SK-N-SH treated with all-trans-retinoic acid at 6 μM for 48 hours (cell line): Measurements from ENCODE around the gene NME7.
"Not testable (repeated sequence)": the region's sequence is repeated elsewhere in the genome, so short reads cannot be mapped to it uniquely, and the experiment has no call there.

ENCODE experiments used
- ATAC-seq: fragments of 200-7000 bp; cut with Tn5 transposase; 3 replicates; pipeline ENCODE4 v1.9.1; 2020; ENCODE audit warnings: mild to moderate bottlenecking, moderate library complexity
- BACH2 ChIP-seq: fragments of 250-450 bp; sonication (Bioruptor Pico); IDR thresholded peaks from 2 replicates; pipeline ENCODE4 v1.9.0; 2021; ENCODE audit warnings: mild to moderate bottlenecking, borderline replicate concordance
- CSDC2 ChIP-seq: fragments of 250-450 bp; sonication (Bioruptor Pico); IDR thresholded peaks from 2 replicates; pipeline ENCODE4 v1.5.0; 2020; ENCODE audit warnings: mild to moderate bottlenecking, moderate library complexity
- GLIS3 ChIP-seq: fragments of 250-450 bp; sonication (Bioruptor Pico); IDR thresholded peaks from 2 replicates; pipeline ENCODE4 v1.5.0; 2020; ENCODE audit warnings: mild to moderate bottlenecking, moderate library complexity
- ISL1 ChIP-seq: fragments of 250-450 bp; sonication (Bioruptor Pico); IDR thresholded peaks from 2 replicates; pipeline ENCODE4 v2.1.2; 2022; ENCODE audit warnings: mild to moderate bottlenecking, moderate library complexity
- PPARA ChIP-seq: fragments of 250-450 bp; sonication (Bioruptor Pico); IDR thresholded peaks from 2 replicates; pipeline ENCODE4 v1.5.0; 2020; ENCODE audit warnings: mild to moderate bottlenecking, borderline replicate concordance
- RARB ChIP-seq: fragments of 250-450 bp; sonication (Bioruptor Pico); IDR thresholded peaks from 2 replicates; pipeline ENCODE4 v1.8.0; 2021; ENCODE audit warnings: mild to moderate bottlenecking, moderate library complexity
- SNAI2 ChIP-seq: fragments of 250-450 bp; sonication (Bioruptor Pico); IDR thresholded peaks from 2 replicates; pipeline ENCODE4 v1.5.0; 2020; ENCODE audit warnings: mild to moderate bottlenecking, moderate library complexity
- TOX ChIP-seq: fragments of 250-450 bp; sonication (Bioruptor Pico); IDR thresholded peaks from 2 replicates; pipeline ENCODE4 v1.8.0; 2021; ENCODE audit warnings: mild to moderate bottlenecking, moderate library complexity, borderline replicate concordance
- ZC3H10 ChIP-seq: fragments of 250-450 bp; sonication (Bioruptor Pico); IDR thresholded peaks from 2 replicates; pipeline ENCODE4 v1.5.1; 2021; ENCODE audit warnings: mild to moderate bottlenecking, moderate library complexity
- ZFP3 ChIP-seq: fragments of 250-450 bp; sonication (Bioruptor Pico); IDR thresholded peaks from 2 replicates; pipeline ENCODE4 v1.5.0; 2020; ENCODE audit warnings: mild to moderate bottlenecking, moderate library complexity
- ZFP30 ChIP-seq: fragments of 450-650 bp; formaldehyde crosslinking; IDR thresholded peaks from 2 replicates; pipeline ENCODE4 v1.5.0; 2022; ENCODE audit warnings: mild to moderate bottlenecking, moderate library complexity
- ZNF565 ChIP-seq: fragments of 450-650 bp; formaldehyde crosslinking; conservative IDR thresholded peaks from 2 replicates; pipeline ENCODE4 v1.5.0; 2020; ENCODE audit warnings: low read depth, mild to moderate bottlenecking, moderate library complexity
- ZNF70 ChIP-seq: fragments of 450-650 bp; formaldehyde crosslinking; IDR thresholded peaks from 2 replicates; pipeline ENCODE4 v1.5.0; 2020; ENCODE audit warnings: mild to moderate bottlenecking, moderate library complexity
- ZNF8 ChIP-seq: fragments of 450-650 bp; formaldehyde crosslinking; IDR thresholded peaks from 2 replicates; pipeline ENCODE4 v1.5.0; 2020; ENCODE audit warnings: mild to moderate bottlenecking, moderate library complexity
- TF ChIP-seq, protein P1 (sequence below): fragments of 250-450 bp; sonication (Bioruptor Pico); IDR thresholded peaks from 2 replicates; pipeline ENCODE4 v1.5.0; 2020; ENCODE audit warnings: mild to moderate bottlenecking, moderate library complexity
- TF ChIP-seq, protein P2 (sequence below): fragments of 250-450 bp; sonication (Bioruptor Pico); IDR thresholded peaks from 2 replicates; pipeline ENCODE4 v1.8.0; 2020; ENCODE audit warnings: mild to moderate bottlenecking, moderate library complexity, borderline replicate concordance
- TF ChIP-seq, protein P3 (sequence below): fragments of 250-450 bp; sonication (Bioruptor Pico); IDR thresholded peaks from 2 replicates; pipeline ENCODE4 v1.5.1; 2020; ENCODE audit warnings: low read depth, mild to moderate bottlenecking, moderate library complexity

Gene NME7

DNA sequence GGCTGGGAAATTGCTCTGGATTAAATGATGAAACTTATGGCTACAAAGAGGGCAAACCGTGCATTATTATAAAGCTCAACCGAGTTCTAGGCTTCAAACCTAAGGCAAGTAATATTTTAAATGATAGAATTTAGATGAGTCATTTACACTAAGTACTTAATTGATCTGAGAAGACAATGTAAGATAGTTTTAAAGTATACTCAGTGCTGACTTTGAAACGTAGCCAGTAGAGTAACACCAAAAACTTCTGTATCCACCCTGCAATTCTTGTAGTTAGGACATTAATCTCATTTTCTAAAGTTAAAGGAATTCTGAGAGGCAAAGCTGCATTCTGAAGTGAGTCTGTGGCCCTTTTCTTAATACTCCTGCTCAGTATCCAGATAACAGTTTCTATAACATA lies 240.3 kb downstream of the NME7 start:
- no peak for ATAC-seq

DNA sequence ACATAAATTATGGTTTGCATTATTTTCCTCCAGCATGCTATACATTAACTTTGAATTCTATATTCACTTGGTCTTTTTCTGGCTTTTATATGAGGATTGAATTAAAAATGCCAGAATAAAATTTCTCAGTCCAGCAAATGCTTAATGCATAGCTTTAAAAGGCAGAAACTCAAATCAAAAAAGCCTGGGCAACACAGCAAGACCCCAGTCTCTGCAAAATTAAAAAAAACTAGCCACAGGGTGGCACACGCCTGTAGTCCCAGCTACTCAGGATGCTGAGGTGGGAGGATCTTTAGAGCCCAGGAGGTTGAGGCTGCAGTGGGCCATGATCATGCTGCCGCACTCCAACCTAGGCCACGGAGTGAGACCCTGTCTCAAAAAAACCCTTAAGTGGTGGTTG lies 241.3 kb downstream of the NME7 start:
- no peak for TF ChIP-seq ISL1 (CRISPR knock-in tag)

More for the DNA sequence above, 240.3 kb downstream of the NME7 start:
- no peak for TF ChIP-seq ZFP30 (CRISPR knock-in tag)
- no peak for TF ChIP-seq BACH2
- TF ChIP-seq, protein P1, sequence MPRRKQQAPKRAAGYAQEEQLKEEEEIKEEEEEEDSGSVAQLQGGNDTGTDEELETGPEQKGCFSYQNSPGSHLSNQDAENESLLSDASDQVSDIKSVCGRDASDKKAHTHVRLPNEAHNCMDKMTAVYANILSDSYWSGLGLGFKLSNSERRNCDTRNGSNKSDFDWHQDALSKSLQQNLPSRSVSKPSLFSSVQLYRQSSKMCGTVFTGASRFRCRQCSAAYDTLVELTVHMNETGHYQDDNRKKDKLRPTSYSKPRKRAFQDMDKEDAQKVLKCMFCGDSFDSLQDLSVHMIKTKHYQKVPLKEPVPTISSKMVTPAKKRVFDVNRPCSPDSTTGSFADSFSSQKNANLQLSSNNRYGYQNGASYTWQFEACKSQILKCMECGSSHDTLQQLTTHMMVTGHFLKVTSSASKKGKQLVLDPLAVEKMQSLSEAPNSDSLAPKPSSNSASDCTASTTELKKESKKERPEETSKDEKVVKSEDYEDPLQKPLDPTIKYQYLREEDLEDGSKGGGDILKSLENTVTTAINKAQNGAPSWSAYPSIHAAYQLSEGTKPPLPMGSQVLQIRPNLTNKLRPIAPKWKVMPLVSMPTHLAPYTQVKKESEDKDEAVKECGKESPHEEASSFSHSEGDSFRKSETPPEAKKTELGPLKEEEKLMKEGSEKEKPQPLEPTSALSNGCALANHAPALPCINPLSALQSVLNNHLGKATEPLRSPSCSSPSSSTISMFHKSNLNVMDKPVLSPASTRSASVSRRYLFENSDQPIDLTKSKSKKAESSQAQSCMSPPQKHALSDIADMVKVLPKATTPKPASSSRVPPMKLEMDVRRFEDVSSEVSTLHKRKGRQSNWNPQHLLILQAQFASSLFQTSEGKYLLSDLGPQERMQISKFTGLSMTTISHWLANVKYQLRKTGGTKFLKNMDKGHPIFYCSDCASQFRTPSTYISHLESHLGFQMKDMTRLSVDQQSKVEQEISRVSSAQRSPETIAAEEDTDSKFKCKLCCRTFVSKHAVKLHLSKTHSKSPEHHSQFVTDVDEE (CRISPR knock-in tag), result no peak
- TF ChIP-seq, protein P2, sequence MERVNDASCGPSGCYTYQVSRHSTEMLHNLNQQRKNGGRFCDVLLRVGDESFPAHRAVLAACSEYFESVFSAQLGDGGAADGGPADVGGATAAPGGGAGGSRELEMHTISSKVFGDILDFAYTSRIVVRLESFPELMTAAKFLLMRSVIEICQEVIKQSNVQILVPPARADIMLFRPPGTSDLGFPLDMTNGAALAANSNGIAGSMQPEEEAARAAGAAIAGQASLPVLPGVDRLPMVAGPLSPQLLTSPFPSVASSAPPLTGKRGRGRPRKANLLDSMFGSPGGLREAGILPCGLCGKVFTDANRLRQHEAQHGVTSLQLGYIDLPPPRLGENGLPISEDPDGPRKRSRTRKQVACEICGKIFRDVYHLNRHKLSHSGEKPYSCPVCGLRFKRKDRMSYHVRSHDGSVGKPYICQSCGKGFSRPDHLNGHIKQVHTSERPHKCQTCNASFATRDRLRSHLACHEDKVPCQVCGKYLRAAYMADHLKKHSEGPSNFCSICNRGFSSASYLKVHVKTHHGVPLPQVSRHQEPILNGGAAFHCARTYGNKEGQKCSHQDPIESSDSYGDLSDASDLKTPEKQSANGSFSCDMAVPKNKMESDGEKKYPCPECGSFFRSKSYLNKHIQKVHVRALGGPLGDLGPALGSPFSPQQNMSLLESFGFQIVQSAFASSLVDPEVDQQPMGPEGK (CRISPR knock-in tag), result no peak
- no peak for TF ChIP-seq PPARA (CRISPR knock-in tag)
- TF ChIP-seq ZC3H10 (CRISPR knock-in tag), result no peak
- TF ChIP-seq ZNF565, result no peak
- TF ChIP-seq ISL1 (CRISPR knock-in tag), result no peak

DNA sequence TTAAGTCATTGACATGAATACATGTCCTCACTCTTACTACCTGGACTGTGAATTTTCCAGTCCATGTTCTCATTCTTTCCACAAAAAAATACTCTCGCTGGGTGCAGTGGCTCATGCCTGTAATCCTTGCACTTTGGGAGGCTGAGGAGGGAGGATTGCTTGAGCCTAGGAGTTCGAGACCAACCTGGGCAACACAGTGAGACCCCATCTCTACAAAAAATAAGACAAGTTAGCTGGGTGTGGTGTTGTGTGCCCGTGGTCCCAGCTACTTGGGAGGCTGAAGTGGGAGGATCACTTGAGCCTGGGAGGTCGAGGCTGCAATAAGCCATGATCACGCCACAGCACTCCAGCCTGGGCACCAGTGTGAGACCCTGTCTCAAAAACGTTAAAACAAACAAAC lies 242.0 kb downstream of the NME7 start:
- not testable (repeated sequence) for ATAC-seq

More for the DNA sequence above, 241.3 kb downstream of the NME7 start:
- ATAC-seq, result no peak

DNA sequence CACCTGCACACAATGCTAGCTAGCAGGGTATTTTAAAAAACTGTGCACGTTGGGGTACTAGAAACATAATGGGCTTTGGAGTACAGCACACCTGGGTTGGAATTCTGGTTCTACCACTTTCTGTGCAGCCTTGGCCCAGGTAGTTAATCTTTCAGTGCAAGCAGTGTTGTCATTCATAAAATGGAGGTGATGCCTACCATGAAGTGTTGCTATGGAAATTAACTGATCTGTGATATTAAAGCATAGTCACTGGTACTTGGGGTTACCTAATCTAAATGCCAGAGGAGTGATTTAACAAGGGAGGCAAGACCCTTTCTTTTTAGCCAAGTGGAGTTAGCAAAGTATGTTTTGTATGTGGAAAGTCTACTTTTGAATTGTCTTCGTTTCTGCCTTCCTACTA lies 243.1 kb downstream of the NME7 start:
- ATAC-seq, result no peak
- TF ChIP-seq TOX (CRISPR knock-in tag), result no peak
- no peak for TF ChIP-seq GLIS3
- no peak for TF ChIP-seq BACH2
- TF ChIP-seq ZC3H10 (CRISPR knock-in tag), result no peak
- no peak for TF ChIP-seq PPARA (CRISPR knock-in tag)
- TF ChIP-seq ZNF8, result no peak
- TF ChIP-seq ZNF565, result no peak
- TF ChIP-seq CSDC2 (CRISPR knock-in tag), result no peak
- TF ChIP-seq ZFP3 (CRISPR knock-in tag), result no peak
- no peak for TF ChIP-seq RARB (CRISPR knock-in tag)
- TF ChIP-seq, all 23 proteins: peak for 0

DNA sequence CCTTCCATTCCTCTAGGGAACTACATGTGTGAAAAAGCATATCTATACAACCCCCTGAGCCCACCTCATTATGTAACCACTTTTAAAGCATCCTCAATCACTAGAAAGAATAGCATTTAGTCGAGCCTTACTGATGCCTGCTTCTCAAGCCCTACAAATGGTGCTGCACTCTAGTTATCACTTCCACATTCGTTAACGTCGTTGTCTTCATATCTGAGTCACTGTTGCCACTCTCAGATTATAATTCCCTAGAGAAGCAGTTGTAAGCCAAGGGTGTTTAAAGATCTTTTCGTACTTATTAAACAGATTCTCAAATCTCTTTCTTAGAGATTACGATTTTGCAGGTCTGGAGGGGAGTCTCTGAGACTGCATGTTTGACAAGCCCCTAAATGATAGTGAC lies 244.6 kb downstream of the NME7 start:
- ATAC-seq, result no peak

More for the DNA sequence above, 244.6 kb downstream of the NME7 start:
- no peak for TF ChIP-seq ZFP3 (CRISPR knock-in tag)
- no peak for TF ChIP-seq SNAI2
- TF ChIP-seq, protein P2 (CRISPR knock-in tag), result no peak
- TF ChIP-seq TOX (CRISPR knock-in tag), result no peak
- TF ChIP-seq, protein P3, sequence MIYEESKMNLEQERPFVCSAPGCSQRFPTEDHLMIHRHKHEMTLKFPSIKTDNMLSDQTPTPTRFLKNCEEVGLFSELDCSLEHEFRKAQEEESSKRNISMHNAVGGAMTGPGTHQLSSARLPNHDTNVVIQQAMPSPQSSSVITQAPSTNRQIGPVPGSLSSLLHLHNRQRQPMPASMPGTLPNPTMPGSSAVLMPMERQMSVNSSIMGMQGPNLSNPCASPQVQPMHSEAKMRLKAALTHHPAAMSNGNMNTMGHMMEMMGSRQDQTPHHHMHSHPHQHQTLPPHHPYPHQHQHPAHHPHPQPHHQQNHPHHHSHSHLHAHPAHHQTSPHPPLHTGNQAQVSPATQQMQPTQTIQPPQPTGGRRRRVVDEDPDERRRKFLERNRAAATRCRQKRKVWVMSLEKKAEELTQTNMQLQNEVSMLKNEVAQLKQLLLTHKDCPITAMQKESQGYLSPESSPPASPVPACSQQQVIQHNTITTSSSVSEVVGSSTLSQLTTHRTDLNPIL (CRISPR knock-in tag), result no peak
- TF ChIP-seq ZFP30 (CRISPR knock-in tag), result no peak
- TF ChIP-seq ZC3H10 (CRISPR knock-in tag), result no peak
- no peak for TF ChIP-seq BACH2
- no peak for TF ChIP-seq GLIS3
- TF ChIP-seq RARB (CRISPR knock-in tag), result no peak
- no peak for TF ChIP-seq ZNF70
- TF ChIP-seq, protein P1 (CRISPR knock-in tag), result no peak
- no peak for TF ChIP-seq ZNF8
- TF ChIP-seq ISL1 (CRISPR knock-in tag), result no peak
